T-helper 2 cell treated with Interferon-gamma antibody and Interleukin-4, amounts not matched to agents 5 μg/mL and 100 μg/mL, for 36 hours (primary cell): ENCODE measurements around the gene THSD4.
"Not testable (repeated sequence)": the region's sequence is repeated elsewhere in the genome, so short reads cannot be mapped to it uniquely, and the experiment has no call there.

Experiments
- DNase-seq: peaks from one replicate; pipeline ENCODE4 v3.0.0; 2021; ENCODE audit warnings: low spot score
- H3K27ac Mint-ChIP-seq: one replicate; pipeline ENCODE4 v1.8.0; 2021; ENCODE audit warnings: mild to moderate bottlenecking, mixed read lengths
- H3K27me3 Mint-ChIP-seq: one replicate; pipeline ENCODE4 v1.8.0; 2021; ENCODE audit warnings: low read depth, mixed read lengths
- H3K36me3 Mint-ChIP-seq: one replicate; pipeline ENCODE4 v1.8.0; 2021; ENCODE audit warnings: low read depth, mixed read lengths
- H3K4me1 Mint-ChIP-seq: one replicate; pipeline ENCODE4 v1.8.0; 2021; ENCODE audit warnings: low read depth, mixed read lengths
- H3K4me3 Mint-ChIP-seq: one replicate; pipeline ENCODE4 v1.8.0; 2022; ENCODE audit warnings: mild to moderate bottlenecking, moderate library complexity, mixed read lengths
- H3K9me3 Mint-ChIP-seq: one replicate; pipeline ENCODE4 v1.8.0; 2021; ENCODE audit warnings: mixed read lengths

THSD4 gene

GRCh38 chr15:71155534-71155933 lies 40.3 kb downstream of the THSD4 start:
- peaks cover 2% of the 10 kb centered on the region for H3K27me3 Mint-ChIP-seq
- H3K9me3 Mint-ChIP-seq, result no peaks in the 10 kb centered on the region
- H3K36me3 Mint-ChIP-seq, result no peaks in the 10 kb centered on the region
- H3K4me1 Mint-ChIP-seq, result no peaks in the 10 kb centered on the region
- no peak overlapping the region for H3K4me3 Mint-ChIP-seq
- DNase-seq, result no peak
- no peak overlapping the region for H3K27ac Mint-ChIP-seq

- peaks cover 6% of the 10 kb centered on the region for H3K27me3 Mint-ChIP-seq
- no peak overlapping the region for H3K27ac Mint-ChIP-seq
- no peak for DNase-seq
- no peak overlapping the region for H3K4me3 Mint-ChIP-seq
- H3K4me1 Mint-ChIP-seq, result no peaks in the 10 kb centered on the region
- no peaks in the 10 kb centered on the region for H3K36me3 Mint-ChIP-seq
- H3K9me3 Mint-ChIP-seq, result peaks cover 12% of the 10 kb centered on the region
Observed at GRCh38 chr15:71160976-71161375, 45.7 kb downstream of the THSD4 start.

- Mint-ChIP-seq H3K27ac (no peak overlapping the region), H3K4me1 (no peaks in the 10 kb centered on the region), H3K27me3 (peaks cover 6% of the 10 kb centered on the region), H3K4me3 (no peak overlapping the region), H3K36me3 (no peaks in the 10 kb centered on the region), H3K9me3 (peaks cover 12% of the 10 kb centered on the region)
- DNase-seq, result no peak
Observed at GRCh38 chr15:71162309-71162708, 47.0 kb downstream of the THSD4 start.

- H3K27me3 Mint-ChIP-seq, H3K36me3 Mint-ChIP-seq, H3K4me3 Mint-ChIP-seq, H3K27ac Mint-ChIP-seq, DNase-seq, H3K4me1 Mint-ChIP-seq: not testable (repeated sequence)
- peaks cover 12% of the 10 kb centered on the region for H3K9me3 Mint-ChIP-seq
Observed at GRCh38 chr15:71164606-71165005, 49.3 kb downstream of the THSD4 start.

- no peaks in the 10 kb centered on the region for H3K4me1 Mint-ChIP-seq
Observed at GRCh38 chr15:71167445-71168165, 52.3 kb downstream of the THSD4 start.

GRCh38 chr15:71168166-71168834 lies 53.0 kb downstream of the THSD4 start:
- no peaks in the 10 kb centered on the region for H3K36me3 Mint-ChIP-seq
- H3K4me3 Mint-ChIP-seq, result no peak overlapping the region
- DNase-seq, result no peak
- H3K9me3 Mint-ChIP-seq, result peaks cover 10% of the 10 kb centered on the region
- H3K4me1 Mint-ChIP-seq, result no peaks in the 10 kb centered on the region
- no peaks in the 10 kb centered on the region for H3K27me3 Mint-ChIP-seq
- H3K27ac Mint-ChIP-seq, result no peak overlapping the region

More at GRCh38 chr15:71167445-71168165, 52.3 kb downstream of the THSD4 start:
- no peak for DNase-seq
- H3K27ac Mint-ChIP-seq, result no peak overlapping the region
- H3K4me3 Mint-ChIP-seq, result no peak overlapping the region
- H3K27me3 Mint-ChIP-seq, result no peaks in the 10 kb centered on the region
- H3K9me3 Mint-ChIP-seq, result peaks cover 9% of the 10 kb centered on the region
- H3K36me3 Mint-ChIP-seq, result no peaks in the 10 kb centered on the region

GRCh38 chr15:71170163-71170562 lies 54.9 kb downstream of the THSD4 start:
- no peak for DNase-seq
- H3K27me3 Mint-ChIP-seq, result no peaks in the 10 kb centered on the region
- H3K27ac Mint-ChIP-seq, result no peak overlapping the region
- no peaks in the 10 kb centered on the region for H3K4me1 Mint-ChIP-seq
- H3K36me3 Mint-ChIP-seq, result no peaks in the 10 kb centered on the region
- H3K9me3 Mint-ChIP-seq, result peaks cover 17% of the 10 kb centered on the region
- H3K4me3 Mint-ChIP-seq, result no peak overlapping the region

- no peak overlapping the region for H3K4me3 Mint-ChIP-seq
- H3K4me1 Mint-ChIP-seq, result no peaks in the 10 kb centered on the region
- no peaks in the 10 kb centered on the region for H3K27me3 Mint-ChIP-seq
- H3K36me3 Mint-ChIP-seq, result no peaks in the 10 kb centered on the region
- no peak overlapping the region for H3K27ac Mint-ChIP-seq
- H3K9me3 Mint-ChIP-seq, result peaks cover 17% of the 10 kb centered on the region
- no peak for DNase-seq
Observed at GRCh38 chr15:71171195-71171594, 55.9 kb downstream of the THSD4 start.

- H3K27me3 Mint-ChIP-seq, H3K4me1 Mint-ChIP-seq, DNase-seq, H3K27ac Mint-ChIP-seq, H3K36me3 Mint-ChIP-seq, H3K4me3 Mint-ChIP-seq: not testable (repeated sequence)
- peaks cover 17% of the 10 kb centered on the region for H3K9me3 Mint-ChIP-seq
Observed at GRCh38 chr15:71174360-71174759, 59.1 kb downstream of the THSD4 start.

GRCh38 chr15:71180986-71181853 lies 65.9 kb downstream of the THSD4 start:
- Mint-ChIP-seq H3K27me3 (peaks cover 2% of the 10 kb centered on the region), H3K27ac (no peak overlapping the region), H3K4me1 (no peaks in the 10 kb centered on the region), H3K9me3 (no peaks in the 10 kb centered on the region), H3K4me3 (no peak overlapping the region), H3K36me3 (no peaks in the 10 kb centered on the region)
- no peak for DNase-seq

GRCh38 chr15:71182522-71182921 lies 67.3 kb downstream of the THSD4 start:
- no peaks in the 10 kb centered on the region for H3K9me3 Mint-ChIP-seq
- no peak overlapping the region for H3K4me3 Mint-ChIP-seq
- peaks cover 2% of the 10 kb centered on the region for H3K27me3 Mint-ChIP-seq
- no peaks in the 10 kb centered on the region for H3K4me1 Mint-ChIP-seq
- DNase-seq, result no peak
- no peaks in the 10 kb centered on the region for H3K36me3 Mint-ChIP-seq
- no peak overlapping the region for H3K27ac Mint-ChIP-seq

GRCh38 chr15:71183063-71183462 lies 67.8 kb downstream of the THSD4 start:
- Mint-ChIP-seq H3K27me3 (peaks cover 2% of the 10 kb centered on the region), H3K4me1 (no peaks in the 10 kb centered on the region), H3K36me3 (no peaks in the 10 kb centered on the region), H3K27ac (no peak overlapping the region), H3K9me3 (no peaks in the 10 kb centered on the region), H3K4me3 (no peak overlapping the region)
- DNase-seq, result no peak

GRCh38 chr15:71185706-71186105 lies 70.4 kb downstream of the THSD4 start:
- Mint-ChIP-seq H3K27me3 (peaks cover 2% of the 10 kb centered on the region), H3K4me3 (no peak overlapping the region)

GRCh38 chr15:71186267-71186666 lies 71.0 kb downstream of the THSD4 start:
- no peak for DNase-seq
- Mint-ChIP-seq H3K4me3 (no peak overlapping the region), H3K4me1 (no peaks in the 10 kb centered on the region), H3K27me3 (peaks cover 2% of the 10 kb centered on the region), H3K36me3 (no peaks in the 10 kb centered on the region), H3K27ac (no peak overlapping the region), H3K9me3 (no peaks in the 10 kb centered on the region)

More at GRCh38 chr15:71185706-71186105, 70.4 kb downstream of the THSD4 start:
- no peak overlapping the region for H3K27ac Mint-ChIP-seq
- no peak for DNase-seq
- H3K36me3 Mint-ChIP-seq, result no peaks in the 10 kb centered on the region
- H3K9me3 Mint-ChIP-seq, result no peaks in the 10 kb centered on the region
- no peaks in the 10 kb centered on the region for H3K4me1 Mint-ChIP-seq
